Esophagus squamous epithelium (tissue), 5 donors: ENCODE measurements around the gene DDI2. TPM values are rescaled to one million over a fixed set of nuclear protein-coding genes. Genes with fewer than 3 reads are reported as not detected.

Experiments
- DNase-seq: peaks from one replicate; lab custom pipeline; 2025; lab: John Stamatoyannopoulos, UW
- H3K27ac ChIP-seq, 4 donors: fragments of 200-600 bp; sonication (generic); one replicate each; pipeline ENCODE4 v1.5.1; 2016 to 2019; ENCODE audit warnings: mild to moderate bottlenecking in 1 of 4
- H3K27me3 ChIP-seq, 4 donors: fragments of 200-600 bp; sonication (generic); 1 replicate in 3 of 4; 2 replicates in 1 of 4; pipeline versions ENCODE4 v1.5.1 to v1.6.0; 2017 to 2021; ENCODE audit warnings: antibody characterized with exemption in 1 of 4
- H3K36me3 ChIP-seq, 3 donors: fragments of 200-600 bp; sonication (generic); one replicate each; pipeline ENCODE4 v1.5.1; 2016 to 2019
- H3K4me1 ChIP-seq, 3 donors: fragments of 200-600 bp; sonication (generic); one replicate each; pipeline ENCODE4 v1.5.1; 2017 to 2019
- H3K4me3 ChIP-seq, 4 donors: fragments of 200-600 bp; sonication (generic); 1 replicate in 3 of 4; 2 replicates in 1 of 4; pipeline ENCODE4 v1.5.1; 2016 to 2019; ENCODE audit warnings: mild to moderate bottlenecking in 2 of 4, moderate library complexity in 1 of 4
- H3K9me3 ChIP-seq, 3 donors: fragments of 200-600 bp; sonication (generic); one replicate each; pipeline ENCODE4 v1.5.1; 2016 to 2019
- POLR2A ChIP-seq, 4 donors: fragments of 450-650 bp; IDR thresholded peaks; one replicate each; pipeline ENCODE4 v1.6.1; 2017; ENCODE audit warnings: antibody characterized with exemption in 4 of 4, mild to moderate bottlenecking in 4 of 4, moderate library complexity in 3 of 4
- WGBS, 2 donors: methylation state at CpG; one replicate each; pipeline ENCODE4 v1.1.5; 2018; 5-methylcytosine and 5-hydroxymethylcytosine counted together
- intact Hi-C: fragments of 100-400 bp; cut with DNase I; formaldehyde crosslinking; loops from one replicate; pipeline ENCODE4 v1.15.0; 2022
- total RNA-seq, 4 donors: library from RNA; depleted of rRNA; stranded (reverse); fragments of >200 nt; gene quantifications; one replicate each; pipeline ENCODE4 v1.1.0, GENCODE V29; 2016
- TF ChIP-seq, protein P1 (sequence below), 6 experiments: fragments of 450-650 bp in 4 of 6; fragments of 200-600 bp in 2 of 6; sonication (generic) in 2 of 6; IDR thresholded peaks; one replicate each; pipeline ENCODE4 v1.5.1; 2016 to 2019; ENCODE audit warnings: antibody characterized with exemption in 6 of 6, mild to moderate bottlenecking in 4 of 6, moderate library complexity in 4 of 6
- donor health status: DM: yes; HTN: yes; CAD: no.

Gene DDI2
- total RNA-seq, 4 donors from 2014 or later: 20.6 to 62.9 (median 48.3) TPM

DNA sequence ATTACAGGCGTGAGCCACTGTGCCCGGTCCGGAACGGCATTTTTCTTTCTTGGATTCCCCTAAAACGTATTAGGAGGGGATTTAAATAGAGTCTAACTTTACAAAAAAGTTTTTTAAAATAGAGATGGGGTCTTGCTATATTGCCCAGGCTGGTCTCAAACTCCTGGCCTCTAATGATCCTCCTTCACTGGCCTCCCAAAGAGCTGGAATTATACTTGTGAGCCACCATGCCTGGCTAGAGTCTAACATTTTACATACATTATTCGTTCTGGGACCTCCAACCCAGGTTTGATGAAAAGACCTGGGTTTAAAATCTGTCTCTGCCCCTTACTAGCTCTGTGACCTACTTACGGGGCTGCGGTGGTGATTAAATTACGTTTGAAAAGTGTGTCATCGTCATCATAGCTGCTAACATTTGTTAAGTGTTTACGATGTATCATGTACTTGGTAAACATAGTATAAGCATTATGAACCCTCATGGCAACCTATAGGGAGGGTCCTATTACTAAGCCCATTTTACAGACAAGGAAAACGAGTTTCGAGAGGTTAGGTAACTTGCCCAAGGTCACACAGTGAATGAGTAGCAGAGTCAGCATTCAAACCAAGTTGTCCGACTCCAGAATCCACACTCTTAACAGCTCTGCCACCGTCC is 91.4 kb downstream of the DDI2 start:
- intact Hi-C loops: no loop called here
- no peaks in the 10 kb centered on the region for H3K27me3 ChIP-seq
- DNase-seq: no peak
- no peaks in the 10 kb centered on the region for H3K9me3 ChIP-seq
- no peak overlapping the region for H3K4me3 ChIP-seq
- H3K36me3 ChIP-seq: peaks cover 0 to 17% (median 0%) of the 10 kb centered on the region in 3 donors
- peaks cover 13 to 49% (median 17%) of the 10 kb centered on the region in 3 donors for H3K4me1 ChIP-seq
- no peak overlapping the region for H3K27ac ChIP-seq
- WGBS, 2 donors: 79 to 92% methylated on average over 15 of the region's 15 CpGs
- no peak for TF ChIP-seq POLR2A (IDR thresholded peaks at IDR 0.05)
- TF ChIP-seq, protein P1, sequence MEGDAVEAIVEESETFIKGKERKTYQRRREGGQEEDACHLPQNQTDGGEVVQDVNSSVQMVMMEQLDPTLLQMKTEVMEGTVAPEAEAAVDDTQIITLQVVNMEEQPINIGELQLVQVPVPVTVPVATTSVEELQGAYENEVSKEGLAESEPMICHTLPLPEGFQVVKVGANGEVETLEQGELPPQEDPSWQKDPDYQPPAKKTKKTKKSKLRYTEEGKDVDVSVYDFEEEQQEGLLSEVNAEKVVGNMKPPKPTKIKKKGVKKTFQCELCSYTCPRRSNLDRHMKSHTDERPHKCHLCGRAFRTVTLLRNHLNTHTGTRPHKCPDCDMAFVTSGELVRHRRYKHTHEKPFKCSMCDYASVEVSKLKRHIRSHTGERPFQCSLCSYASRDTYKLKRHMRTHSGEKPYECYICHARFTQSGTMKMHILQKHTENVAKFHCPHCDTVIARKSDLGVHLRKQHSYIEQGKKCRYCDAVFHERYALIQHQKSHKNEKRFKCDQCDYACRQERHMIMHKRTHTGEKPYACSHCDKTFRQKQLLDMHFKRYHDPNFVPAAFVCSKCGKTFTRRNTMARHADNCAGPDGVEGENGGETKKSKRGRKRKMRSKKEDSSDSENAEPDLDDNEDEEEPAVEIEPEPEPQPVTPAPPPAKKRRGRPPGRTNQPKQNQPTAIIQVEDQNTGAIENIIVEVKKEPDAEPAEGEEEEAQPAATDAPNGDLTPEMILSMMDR (IDR thresholded peaks at IDR 0.05): no peak

DNA sequence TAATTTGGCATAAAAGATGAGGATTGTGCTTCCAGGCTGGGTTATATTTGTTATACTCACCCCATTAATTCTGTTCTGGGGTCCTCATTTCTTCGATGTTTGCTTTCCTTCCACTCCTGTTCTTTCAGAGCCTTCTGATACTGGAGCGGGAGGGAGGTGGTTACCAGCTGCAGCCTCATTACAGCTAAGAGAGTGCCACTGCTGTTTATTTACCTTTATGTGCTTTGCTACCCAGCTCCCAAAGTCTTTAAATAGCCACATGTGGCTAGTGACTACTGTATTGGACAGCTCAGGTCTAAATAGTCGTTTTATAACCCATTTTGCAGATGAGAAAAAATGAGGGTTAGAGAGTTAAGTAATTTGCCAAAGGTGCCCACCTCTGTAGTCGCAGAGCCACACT is 92.0 kb downstream of the DDI2 start:
- DNase-seq: no peak
- Histone ChIP-seq H3K9me3 (no peaks in the 10 kb centered on the region), H3K27me3 (no peaks in the 10 kb centered on the region), H3K27ac (no peak overlapping the region), H3K4me3 (no peak overlapping the region), H3K36me3 (peaks cover 0 to 17% (median 0%) of the 10 kb centered on the region in 3 donors), H3K4me1 (peaks cover 7 to 48% (median 17%) of the 10 kb centered on the region in 3 donors)
- TF ChIP-seq POLR2A (IDR thresholded peaks at IDR 0.05): no peak
- TF ChIP-seq, protein P1 (IDR thresholded peaks at IDR 0.05): no peak
- intact Hi-C loops: no loop called here
- 86 to 90% methylated on average over 4 of the region's 4 CpGs for WGBS, 2 donors

DNA sequence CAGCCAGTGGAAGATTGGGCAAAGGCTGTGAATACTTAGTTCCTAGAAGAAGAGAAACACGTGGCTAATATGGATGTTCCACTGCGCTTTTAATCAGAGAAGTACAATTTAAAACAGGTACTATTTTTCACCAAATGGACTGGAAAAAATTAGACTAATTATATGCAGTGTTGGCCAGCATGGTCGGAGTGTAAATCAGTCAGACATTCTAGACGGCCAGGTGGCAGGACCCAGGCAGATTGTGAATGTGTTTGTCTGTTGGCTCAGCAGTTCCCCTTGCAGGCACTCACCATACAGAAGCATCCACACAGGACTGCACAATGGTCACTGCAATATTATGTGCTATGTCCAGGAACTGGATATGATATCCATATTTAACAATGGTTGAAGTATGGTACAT is 94.9 kb downstream of the DDI2 start:
- Histone ChIP-seq H3K27me3 (no peaks in the 10 kb centered on the region), H3K27ac (no peak overlapping the region), H3K9me3 (no peaks in the 10 kb centered on the region), H3K4me1 (peaks cover 0 to 37% (median 15%) of the 10 kb centered on the region in 3 donors), H3K4me3 (no peak overlapping the region), H3K36me3 (peaks cover 2 to 19% (median 7%) of the 10 kb centered on the region in 3 donors)
- TF ChIP-seq POLR2A (IDR thresholded peaks at IDR 0.05): no peak
- TF ChIP-seq, protein P1 (IDR thresholded peaks at IDR 0.05): no peak
- DNase-seq: no peak
- 69 to 87% methylated on average over 4 of the region's 4 CpGs for WGBS, 2 donors
- intact Hi-C loops: no loop called here

DNA sequence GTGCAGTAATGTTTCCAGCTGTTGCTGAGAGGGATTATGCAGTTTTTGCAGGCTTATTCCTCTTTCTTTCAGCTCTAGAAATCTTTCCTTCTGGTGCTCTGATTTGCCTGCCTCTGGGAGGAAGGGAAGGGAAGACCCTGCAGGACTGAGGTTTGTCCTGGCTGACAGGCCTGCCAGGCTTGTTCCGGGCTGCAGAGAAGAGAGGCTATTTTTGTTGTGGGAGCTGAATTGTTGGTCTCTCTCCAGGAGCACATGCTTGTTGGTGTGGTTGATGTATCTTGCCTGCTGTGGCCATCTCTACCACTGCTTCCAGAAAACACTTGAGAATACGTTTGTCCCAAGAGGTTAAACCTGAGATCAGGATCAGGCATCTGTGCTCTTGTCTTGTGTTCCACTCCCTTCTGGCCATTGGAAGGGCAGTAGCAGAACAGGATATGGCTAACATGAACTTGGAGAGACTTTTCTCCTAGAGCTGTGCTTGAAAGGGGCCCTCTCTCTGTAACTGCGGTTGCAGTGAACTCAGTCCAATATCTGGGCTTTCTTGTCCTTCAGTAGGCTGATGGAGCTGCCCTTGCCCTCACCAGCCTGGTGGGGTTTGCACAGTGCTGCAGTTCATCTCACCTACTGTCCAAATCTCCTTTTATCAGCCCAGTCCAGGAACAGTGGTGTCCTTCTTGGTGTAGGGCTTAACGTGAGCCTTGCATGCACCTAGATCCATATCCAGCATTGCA is 97.3 kb downstream of the DDI2 start:
- H3K36me3 ChIP-seq: peaks cover 24 to 43% (median 28%) of the 10 kb centered on the region in 3 donors
- peaks cover 0 to 20% (median 15%) of the 10 kb centered on the region in 3 donors for H3K4me1 ChIP-seq
- H3K9me3 ChIP-seq: no peaks in the 10 kb centered on the region
- H3K4me3 ChIP-seq: no peak overlapping the region
- no peaks in the 10 kb centered on the region for H3K27me3 ChIP-seq
- TF ChIP-seq, protein P1 (IDR thresholded peaks at IDR 0.05): no peak
- no peak for TF ChIP-seq POLR2A (IDR thresholded peaks at IDR 0.05)
- intact Hi-C loops: no loop called here
- WGBS, 2 donors: 71 to 81% methylated on average over 4 of the region's 4 CpGs
- no peak for DNase-seq
- H3K27ac ChIP-seq: peak overlapping the region in 3 of 4 donors; percentile 17 to 68 (median 42)
